Right renal pelvis (tissue), 4 donors: Measurements from ENCODE around the gene POLD4. TPM values are rescaled to one million over a fixed set of nuclear protein-coding genes. Genes with fewer than 3 reads are reported as not detected.
"Not testable (repeated sequence)": the region's sequence is repeated elsewhere in the genome, so short reads cannot be mapped to it uniquely, and the experiment has no call there.

Source experiments
- DNase-seq, 4 donors: peaks; one replicate each; pipeline ENCODE4 v3.0.0-alpha.2; 2013; ENCODE audit warnings: low read depth in 4 of 4, low spot score in 3 of 4, missing footprints in 1 of 4
- polyA plus RNA-seq, 4 donors: library from polyadenylated mRNA; unstranded; fragments of 120-200 nt; gene quantifications; one replicate each; pipeline ENCODE4 v1.2.1, GENCODE V29; 2013; ENCODE audit not compliant: insufficient read length in 4 of 4

POLD4 gene
- polyA plus RNA-seq, result 10 to 100 TPM; 18.7 to 36.1 (median 23.9) TPM

GRCh38 chr11:67353317-67354074 lies at the start of gene POLD4:
Gene POLD4, minus strand, starts transcription at chr11:67353546. Its CDS starts 147 bp downstream, at chr11:67353399.
- DNase-seq, result peak; percentile 83 to 88 (median 86)

- not testable (repeated sequence) for DNase-seq
Observed at GRCh38 chr11:67403085-67403484, 49.7 kb upstream of the POLD4 start.

GRCh38 chr11:67402192-67402839 lies 49.0 kb upstream of the POLD4 start:
- not testable (repeated sequence) for DNase-seq

GRCh38 chr11:67401495-67402191 lies 48.3 kb upstream of the POLD4 start, which contains the start of gene PPP1CA:
Gene PPP1CA, minus strand, starts transcription at chr11:67401858. Its CDS starts 76 bp downstream, at chr11:67401782.
- peak; percentile 67 to 84 (median 75) for DNase-seq

GRCh38 chr11:67400942-67401494 lies 47.7 kb upstream of the POLD4 start:
- DNase-seq, result no peak

- DNase-seq, result no peak
Observed at GRCh38 chr11:67400251-67400941, 47.0 kb upstream of the POLD4 start.

GRCh38 chr11:67398661-67399563 lies 45.6 kb upstream of the POLD4 start:
- no peak for DNase-seq

- no peak for DNase-seq
Observed at GRCh38 chr11:67397986-67398660, 44.8 kb upstream of the POLD4 start.

GRCh38 chr11:67397536-67397935 lies 44.2 kb upstream of the POLD4 start:
- no peak for DNase-seq

GRCh38 chr11:67396587-67397389 lies 43.4 kb upstream of the POLD4 start:
- DNase-seq, result no peak

- DNase-seq, result no peak
Observed at GRCh38 chr11:67396259-67396581, 42.9 kb upstream of the POLD4 start.

GRCh38 chr11:67395555-67396258 lies 42.4 kb upstream of the POLD4 start:
- DNase-seq, result no peak

- no peak for DNase-seq
Observed at GRCh38 chr11:67393990-67394389, 40.6 kb upstream of the POLD4 start.

GRCh38 chr11:67393437-67393836 lies 40.1 kb upstream of the POLD4 start:
- DNase-seq, result no peak

- no peak for DNase-seq
Observed at GRCh38 chr11:67392183-67392715, 38.9 kb upstream of the POLD4 start.

GRCh38 chr11:67391304-67392182 lies 38.2 kb upstream of the POLD4 start, which contains the start of gene RAD9A:
Gene RAD9A, plus strand, starts transcription at chr11:67391986. Its CDS starts 59 bp downstream, at chr11:67392045.
- peak; percentile 88 to 93 (median 91) for DNase-seq
